Transverse colon (tissue), 4 donors: ENCODE measurements around the gene CCNC.

Source experiments
- POLR2A ChIP-seq: fragments of 450-650 bp; IDR thresholded peaks from one replicate; pipeline ENCODE4 v1.6.1; 2016; ENCODE audit warnings: antibody characterized with exemption, mild to moderate bottlenecking, moderate library complexity
- POLR2AphosphoS5 ChIP-seq, 3 donors: sonication (generic); formaldehyde crosslinking; IDR thresholded peaks; one replicate each; pipeline ENCODE4 v1.6.1; 2016; ENCODE audit warnings: antibody characterized with exemption in 3 of 3
- TF ChIP-seq, protein P1 (sequence below), 5 experiments: fragments of 200-600 bp in 3 of 5; fragments of 450-650 bp in 2 of 5; sonication (generic) in 3 of 5; IDR thresholded peaks; 1 replicate in 2 of 5; 2 replicates in 3 of 5; pipeline ENCODE4 v1.5.1; 2016 to 2017; ENCODE audit warnings: antibody characterized with exemption in 5 of 5, inconsistent platforms in 3 of 5, mild to moderate bottlenecking in 2 of 5, moderate library complexity in 1 of 5

DNA sequence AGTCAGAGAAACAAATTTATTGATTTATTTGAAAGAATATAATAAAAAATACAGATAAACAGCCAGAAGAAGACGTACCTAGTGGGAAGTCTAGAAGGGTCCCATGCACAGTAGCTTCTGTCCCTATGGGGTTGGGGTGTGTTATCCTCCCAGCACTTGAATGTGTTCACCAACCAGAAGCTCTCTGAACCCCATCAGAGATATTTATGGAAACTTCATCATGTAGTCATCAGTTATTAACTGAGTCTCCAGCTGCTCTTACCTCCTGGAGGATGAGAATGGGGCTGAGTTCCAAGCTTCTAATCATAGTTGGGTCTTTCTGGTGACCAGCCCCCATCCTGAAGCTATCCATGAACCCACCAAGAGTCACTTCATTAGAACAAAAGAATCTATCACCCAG lies 37.8 kb downstream of the CCNC start:
- no peak for TF ChIP-seq POLR2AphosphoS5 (IDR thresholded peaks at IDR 0.05)
- TF ChIP-seq, protein P1, sequence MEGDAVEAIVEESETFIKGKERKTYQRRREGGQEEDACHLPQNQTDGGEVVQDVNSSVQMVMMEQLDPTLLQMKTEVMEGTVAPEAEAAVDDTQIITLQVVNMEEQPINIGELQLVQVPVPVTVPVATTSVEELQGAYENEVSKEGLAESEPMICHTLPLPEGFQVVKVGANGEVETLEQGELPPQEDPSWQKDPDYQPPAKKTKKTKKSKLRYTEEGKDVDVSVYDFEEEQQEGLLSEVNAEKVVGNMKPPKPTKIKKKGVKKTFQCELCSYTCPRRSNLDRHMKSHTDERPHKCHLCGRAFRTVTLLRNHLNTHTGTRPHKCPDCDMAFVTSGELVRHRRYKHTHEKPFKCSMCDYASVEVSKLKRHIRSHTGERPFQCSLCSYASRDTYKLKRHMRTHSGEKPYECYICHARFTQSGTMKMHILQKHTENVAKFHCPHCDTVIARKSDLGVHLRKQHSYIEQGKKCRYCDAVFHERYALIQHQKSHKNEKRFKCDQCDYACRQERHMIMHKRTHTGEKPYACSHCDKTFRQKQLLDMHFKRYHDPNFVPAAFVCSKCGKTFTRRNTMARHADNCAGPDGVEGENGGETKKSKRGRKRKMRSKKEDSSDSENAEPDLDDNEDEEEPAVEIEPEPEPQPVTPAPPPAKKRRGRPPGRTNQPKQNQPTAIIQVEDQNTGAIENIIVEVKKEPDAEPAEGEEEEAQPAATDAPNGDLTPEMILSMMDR (IDR thresholded peaks at IDR 0.05), result no peak
- no peak for TF ChIP-seq POLR2A
